HEK293 (cell line): ENCODE results near the gene SLC35A4.

Source experiments
- CTCF ChIP-seq: fragments of 450-650 bp; formaldehyde crosslinking; IDR thresholded peaks from 2 replicates; pipeline ENCODE4 v1.5.1; 2016; ENCODE audit warnings: missing biosample characterization, missing genetic modification characterization
- MYNN ChIP-seq: fragments of 450-650 bp; formaldehyde crosslinking; IDR thresholded peaks from 2 replicates; pipeline ENCODE4 v1.5.1; 2016; ENCODE audit warnings: missing biosample characterization, missing genetic modification characterization, borderline replicate concordance
- MZF1 ChIP-seq: fragments of 450-650 bp; formaldehyde crosslinking; IDR thresholded peaks from 2 replicates; pipeline ENCODE4 v1.5.1; 2017; ENCODE audit warnings: missing biosample characterization, missing genetic modification characterization, borderline replicate concordance
- SETDB1 ChIP-seq: IDR thresholded peaks from one replicate; pipeline ENCODE4 v1.6.1; 2017; ENCODE audit warnings: mild to moderate bottlenecking, low read length, moderate library complexity, mixed read lengths; ENCODE audit not compliant: insufficient read length
- SP2 ChIP-seq: fragments of 450-650 bp; formaldehyde crosslinking; IDR thresholded peaks from 2 replicates; pipeline ENCODE4 v1.5.1; 2016; ENCODE audit warnings: missing biosample characterization, missing genetic modification characterization
- YY1 ChIP-seq: fragments of 450-650 bp; formaldehyde crosslinking; IDR thresholded peaks from 2 replicates; pipeline ENCODE4 v1.5.1; 2018; ENCODE audit warnings: missing biosample characterization, missing genetic modification characterization
- ZNF114 ChIP-seq: fragments of 450-650 bp; formaldehyde crosslinking; IDR thresholded peaks from 2 replicates; pipeline ENCODE4 v1.5.0; 2017; ENCODE audit warnings: missing biosample characterization, missing genetic modification characterization
- ZNF416 ChIP-seq: fragments of 450-650 bp; formaldehyde crosslinking; IDR thresholded peaks from 2 replicates; pipeline ENCODE4 v1.5.1; 2016; ENCODE audit warnings: missing biosample characterization, missing genetic modification characterization
- ZNF76 ChIP-seq: fragments of 450-650 bp; formaldehyde crosslinking; IDR thresholded peaks from 2 replicates; pipeline ENCODE4; 2016; ENCODE audit warnings: low read depth, missing biosample characterization, missing genetic modification characterization, borderline replicate concordance
- TF ChIP-seq, protein P1 (sequence below): fragments of 450-650 bp; formaldehyde crosslinking; IDR thresholded peaks from 2 replicates; pipeline ENCODE4 v1.5.1; 2016; ENCODE audit warnings: missing biosample characterization, missing genetic modification characterization

DNA sequence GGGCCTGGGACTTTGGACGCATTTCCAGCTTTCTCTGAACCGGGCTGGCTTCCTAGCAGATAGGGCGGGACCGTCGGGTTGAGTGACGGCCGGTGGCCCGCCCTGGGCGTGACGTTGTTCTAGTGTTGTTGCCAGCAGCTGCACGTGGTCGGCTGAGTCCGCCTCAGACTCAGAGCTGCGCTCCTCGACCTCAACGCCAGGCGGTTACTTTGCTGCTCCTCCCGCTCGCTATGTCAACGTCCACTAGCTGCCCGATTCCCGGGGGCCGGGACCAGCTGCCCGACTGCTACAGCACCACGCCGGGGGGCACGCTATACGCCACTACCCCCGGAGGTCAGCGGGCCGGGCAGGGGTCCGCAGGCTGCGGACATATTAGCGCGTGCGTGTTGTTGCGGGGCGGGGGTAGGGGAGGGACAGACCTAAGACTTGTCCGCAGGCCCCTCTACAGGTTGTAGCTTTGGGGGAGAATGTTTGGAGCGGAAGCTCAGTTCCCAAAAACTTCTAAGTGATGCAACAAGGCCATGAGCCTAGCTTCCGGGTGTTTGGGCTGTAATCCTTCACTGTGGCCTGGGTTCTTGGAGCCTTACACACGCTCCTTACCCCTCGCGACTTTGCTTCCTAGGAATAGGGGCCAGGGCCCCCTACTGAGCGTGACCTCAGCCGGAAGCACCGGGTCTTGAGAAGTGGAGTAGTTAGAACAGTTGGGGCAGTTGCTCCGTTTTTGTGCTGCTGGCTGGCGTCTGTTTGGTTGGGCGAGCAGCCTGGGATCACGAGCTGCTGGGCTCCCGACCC is 16.9 kb upstream of the SLC35A4 start, which contains the start of gene EIF4EBP3:
- TF ChIP-seq ZNF114 (tag by site-specific recombination): no peak
- no peak for TF ChIP-seq MZF1
- TF ChIP-seq CTCF (tag by site-specific recombination): no peak
- TF ChIP-seq SP2 (tag by site-specific recombination): no peak
- no peak for TF ChIP-seq MYNN
- TF ChIP-seq ZNF76 (tag by site-specific recombination): no peak
- TF ChIP-seq SETDB1: no peak
- no peak for TF ChIP-seq YY1 (tag by site-specific recombination)
- TF ChIP-seq, protein P1, sequence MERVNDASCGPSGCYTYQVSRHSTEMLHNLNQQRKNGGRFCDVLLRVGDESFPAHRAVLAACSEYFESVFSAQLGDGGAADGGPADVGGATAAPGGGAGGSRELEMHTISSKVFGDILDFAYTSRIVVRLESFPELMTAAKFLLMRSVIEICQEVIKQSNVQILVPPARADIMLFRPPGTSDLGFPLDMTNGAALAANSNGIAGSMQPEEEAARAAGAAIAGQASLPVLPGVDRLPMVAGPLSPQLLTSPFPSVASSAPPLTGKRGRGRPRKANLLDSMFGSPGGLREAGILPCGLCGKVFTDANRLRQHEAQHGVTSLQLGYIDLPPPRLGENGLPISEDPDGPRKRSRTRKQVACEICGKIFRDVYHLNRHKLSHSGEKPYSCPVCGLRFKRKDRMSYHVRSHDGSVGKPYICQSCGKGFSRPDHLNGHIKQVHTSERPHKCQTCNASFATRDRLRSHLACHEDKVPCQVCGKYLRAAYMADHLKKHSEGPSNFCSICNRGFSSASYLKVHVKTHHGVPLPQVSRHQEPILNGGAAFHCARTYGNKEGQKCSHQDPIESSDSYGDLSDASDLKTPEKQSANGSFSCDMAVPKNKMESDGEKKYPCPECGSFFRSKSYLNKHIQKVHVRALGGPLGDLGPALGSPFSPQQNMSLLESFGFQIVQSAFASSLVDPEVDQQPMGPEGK (tag by site-specific recombination): no peak
- no peak for TF ChIP-seq ZNF416
